HG02973 (cell line): ENCODE results near the gene LYPD6B.
"Not testable (repeated sequence)": the region's sequence is repeated elsewhere in the genome, so short reads cannot be mapped to it uniquely, and the experiment has no call there.

ENCODE experiments used
- ATAC-seq: cut with Tn5 transposase; IDR thresholded peaks from one replicate; pipeline ENCODE4 v1.9.1; 2021; ENCODE audit warnings: moderate library complexity; ENCODE audit not compliant: unreplicated experiment

Gene LYPD6B

GRCh38 chr2:149185942-149186490, 147.5 kb downstream of the LYPD6B start:
- ATAC-seq = no peak

GRCh38 chr2:149187057-149187456, 148.6 kb downstream of the LYPD6B start:
- no peak for ATAC-seq

GRCh38 chr2:149188291-149188690, 149.8 kb downstream of the LYPD6B start:
- ATAC-seq = no peak

- ATAC-seq = no peak
Measured at GRCh38 chr2:149189769-149190168, 151.3 kb downstream of the LYPD6B start.

GRCh38 chr2:149191915-149192314, 153.4 kb downstream of the LYPD6B start:
- no peak for ATAC-seq

GRCh38 chr2:149192427-149192826, 153.9 kb downstream of the LYPD6B start:
- ATAC-seq = no peak

GRCh38 chr2:149200109-149200520, 161.6 kb downstream of the LYPD6B start:
- no peak for ATAC-seq

GRCh38 chr2:149204686-149205085, 166.2 kb downstream of the LYPD6B start:
- ATAC-seq = no peak

- no peak for ATAC-seq
Measured at GRCh38 chr2:149205143-149205542, 166.6 kb downstream of the LYPD6B start.

GRCh38 chr2:149213764-149214493, 175.4 kb downstream of the LYPD6B start:
- ATAC-seq = no peak

- ATAC-seq = no peak
Measured at GRCh38 chr2:149218497-149218896, 180.0 kb downstream of the LYPD6B start.

GRCh38 chr2:149219856-149220255, 181.4 kb downstream of the LYPD6B start:
- ATAC-seq = no peak

- no peak for ATAC-seq
Measured at GRCh38 chr2:149221002-149221401, 182.5 kb downstream of the LYPD6B start.

GRCh38 chr2:149221898-149222297, 183.4 kb downstream of the LYPD6B start:
- ATAC-seq = no peak

- ATAC-seq = no peak
Measured at GRCh38 chr2:149223472-149224095, 185.1 kb downstream of the LYPD6B start.

- ATAC-seq = no peak
Measured at GRCh38 chr2:149224543-149224942, 186.0 kb downstream of the LYPD6B start.

GRCh38 chr2:149225446-149225845, 186.9 kb downstream of the LYPD6B start:
- ATAC-seq = no peak

- no peak for ATAC-seq
Measured at GRCh38 chr2:149226790-149227189, 188.3 kb downstream of the LYPD6B start.

GRCh38 chr2:149235816-149236375, 197.4 kb downstream of the LYPD6B start:
- no peak for ATAC-seq

- no peak for ATAC-seq
Measured at GRCh38 chr2:149236410-149236809, 197.9 kb downstream of the LYPD6B start.

GRCh38 chr2:149246186-149246585, 207.7 kb downstream of the LYPD6B start:
- ATAC-seq = no peak

- ATAC-seq = not testable (repeated sequence)
Measured at GRCh38 chr2:149251436-149251835, 212.9 kb downstream of the LYPD6B start.
